ENCODE results near the gene RIGI. TPM values are rescaled to one million over a fixed set of nuclear protein-coding genes. Genes with fewer than 3 reads are reported as not detected.

RIGI gene
- total and polyA plus RNA-seq, 2 of the 13 experiments (the other 11 are each of a cell fraction or from before 2014, with no cell fraction given) = 3.0 to 8.2 TPM

- TF ChIP-seq HNF1B (CRISPR knock-in tag; IDR thresholded peaks at IDR 0.05) = peak; percentile 76; the same call in 1 of the 2 replicates
- TF ChIP-seq ZSCAN31 (CRISPR knock-in tag; IDR thresholded peaks at IDR 0.05; ENCODE audit: low read depth) = peak; percentile 83; the same call in 1 of the 2 replicates
- peak; percentile 59; the same call in 1 of the 2 replicates for TF ChIP-seq ISL2 (CRISPR knock-in tag; IDR thresholded peaks at IDR 0.05)
- peak; percentile 71; the same call in 1 of the 2 replicates for TF ChIP-seq ZNF878 (CRISPR knock-in tag; IDR thresholded peaks at IDR 0.05)
- TF ChIP-seq ZNF629 (CRISPR knock-in tag; conservative IDR thresholded peaks at IDR 0.05) = 0 out of 2 replicates have a peak, but pooled peaks have one; percentile 6
- no peak for TF ChIP-seq HOXD1 (CRISPR knock-in tag; IDR thresholded peaks at IDR 0.05)
- TF ChIP-seq REST (IDR thresholded peaks at IDR 0.05; ENCODE audit: borderline replicate concordance in 1 of 2, low read depth in 1 of 2, low read length in 2 of 2) = 0 out of 4 replicates have a peak, but pooled peaks of 1 of the 2 experiments have one; percentile 42
- TF ChIP-seq HOXA3 (CRISPR knock-in tag; IDR thresholded peaks at IDR 0.05) = peak; percentile 98
- peak; percentile 53; the same call in 1 of the 2 replicates for TF ChIP-seq ZNF614 (CRISPR knock-in tag; IDR thresholded peaks at IDR 0.05; ENCODE audit: borderline replicate concordance)
- no peak for TF ChIP-seq NR1H2 (CRISPR knock-in tag; IDR thresholded peaks at IDR 0.05; ENCODE audit: borderline replicate concordance, low read depth)
- peak; percentile 60; the same call in 1 of the 2 replicates for TF ChIP-seq ZNF709 (CRISPR knock-in tag; IDR thresholded peaks at IDR 0.05)
- TF ChIP-seq POLR2AphosphoS5 (IDR thresholded peaks at IDR 0.05; ENCODE audit: low read depth, low read length) = peak; percentile 94
- no peak for TF ChIP-seq ZFP62 (CRISPR knock-in tag; IDR thresholded peaks at IDR 0.05)
- peak; percentile 80; the same call in 1 of the 2 replicates for TF ChIP-seq ZNF580 (CRISPR knock-in tag; IDR thresholded peaks at IDR 0.05; ENCODE audit: borderline replicate concordance, low read depth)
- peak; percentile 21; the same call in 1 of the 2 replicates for TF ChIP-seq NFYB (CRISPR knock-in tag; IDR thresholded peaks at IDR 0.05)
- TF ChIP-seq ARID4A (CRISPR knock-in tag; IDR thresholded peaks at IDR 0.05; ENCODE audit: borderline replicate concordance) = peak; percentile 88
- no peak for TF ChIP-seq ATRX (CRISPR knock-in tag; IDR thresholded peaks at IDR 0.05; ENCODE audit: borderline replicate concordance)
- TF ChIP-seq ZNF547 (CRISPR knock-in tag; IDR thresholded peaks at IDR 0.05) = 0 out of 2 replicates have a peak, but pooled peaks have one; percentile 54
These were observed 47.0 kb upstream of the RIGI start, which contains the start of gene NDUFB6 (continued) for GRCh38 chr9:32572900-32573523.

Data from HepG2 (cell line).